SIG-M5 (cell line): ENCODE data around the gene ACOX1.

Source experiments
- DNase-seq: peaks from one replicate; lab custom pipeline; 2025; lab: John Stamatoyannopoulos, UW

ACOX1 gene

GRCh38 chr17:75891605-75892555 is 87.1 kb downstream of the ACOX1 start:
- no peak for DNase-seq
